Pancreas (tissue), 10 donors: ENCODE measurements around the gene PACS2. TPM values are rescaled to one million over a fixed set of nuclear protein-coding genes. Genes with fewer than 3 reads are reported as not detected.
A peak's percentile ranks its signal among the peaks of the same experiment; 100 is the strongest.

Source experiments
- ATAC-seq, 4 donors: fragments of 200-7000 bp; cut with Tn5 transposase; one replicate each; pipeline versions ENCODE4 v1.8.0 to v1.9.1; 2020; ENCODE audit warnings: mild to moderate bottlenecking in 4 of 4, moderate library complexity in 4 of 4
- DNase-seq, 6 donors: peaks; one replicate each; pipeline ENCODE4 v3.0.0-alpha.2; 2020
- FAIRE-seq: peaks from 2 replicates; lab custom pipeline; 2012; peaks lifted over from hg19 to GRCh38; lab: Jason Lieb, UNC
- H3K27ac ChIP-seq, 4 donors: fragments of 200-600 bp; sonication (generic); 1 replicate in 3 of 4; 2 replicates in 1 of 4; pipeline versions ENCODE4 v1.5.0 to v1.8.0; 2020
- H3K27me3 ChIP-seq, 4 donors: fragments of 200-600 bp; one replicate each; pipeline ENCODE4 v1.8.0; 2021
- H3K36me3 ChIP-seq, 3 donors: fragments of 200-600 bp; sonication (generic) in 1 of 3; one replicate each; pipeline versions ENCODE4 v1.5.0 to v1.8.0; 2020 to 2021
- H3K4me1 ChIP-seq, 3 donors: fragments of 200-600 bp; one replicate each; pipeline ENCODE4 v1.8.0; 2021
- H3K4me3 ChIP-seq, 4 donors: fragments of 200-600 bp; sonication (generic) in 2 of 4; one replicate each; pipeline versions ENCODE4 v1.5.0 to v1.8.0; 2020 to 2021
- H3K9me3 ChIP-seq, 4 donors: fragments of 200-600 bp; one replicate each; pipeline ENCODE4 v1.8.0; 2021
- CTCF ChIP-seq, 4 donors: fragments of 200-600 bp; sonication (generic) in 3 of 4; IDR thresholded peaks; one replicate each; pipeline versions ENCODE4 v1.5.0 to v1.8.0; 2021; ENCODE audit warnings: antibody characterized with exemption in 4 of 4
- WGBS, 2 donors: extraction: QIAGEN DNeasy Blood & Tissue Kit; methylation state at CpG; one replicate each; pipeline ENCODE4 v1.1.7; 2013; 5-methylcytosine and 5-hydroxymethylcytosine counted together
- intact Hi-C, 3 donors: fragments of 100-400 bp; cut with DNase I; formaldehyde crosslinking; loops; one replicate each; pipeline versions ENCODE4 v1.11.1 to v1.14.2; 2022
- polyA plus RNA-seq, 2 donors: library from polyadenylated mRNA; stranded (reverse); fragments of 200-250 nt; gene quantifications; one replicate each; pipeline ENCODE4 v1.2.3, GENCODE V29; 2013
- total RNA-seq, 6 donors: library from RNA; stranded (reverse); fragmentation: NEBNext Ultra II Directional in 4 of 6; extraction: Animal tissue kit (Norgen Biotek cat#: 25700) in 4 of 6; gene quantifications; one replicate each; pipeline versions ENCODE4 v1.2.1 to v1.2.4, GENCODE V29; 2021 to 2023
- donor health status: healthy with polysubstance abuse.
- donor health status: DM: no; HTN: no; CAD: no; lungs with moderate emphysema.
- donor health status: DM: no; HTN: no; CAD: no.
- donor health status: control.
- donor health status: control.
- donor health status: Bipolar disorder and iron deficiency.
- donor health status: DM: yes; HTN: yes; CAD: no.
- donor health status: DM: no; HTN: no; CAD: no.
- donor health status: DM: no; HTN: no; CAD: no.
- donor health status: DM: yes; HTN: yes; CAD: no.

PACS2 gene
- total and polyA plus RNA-seq, 8 donors, result 36.9 to 128 (median 49.3) TPM

DNA sequence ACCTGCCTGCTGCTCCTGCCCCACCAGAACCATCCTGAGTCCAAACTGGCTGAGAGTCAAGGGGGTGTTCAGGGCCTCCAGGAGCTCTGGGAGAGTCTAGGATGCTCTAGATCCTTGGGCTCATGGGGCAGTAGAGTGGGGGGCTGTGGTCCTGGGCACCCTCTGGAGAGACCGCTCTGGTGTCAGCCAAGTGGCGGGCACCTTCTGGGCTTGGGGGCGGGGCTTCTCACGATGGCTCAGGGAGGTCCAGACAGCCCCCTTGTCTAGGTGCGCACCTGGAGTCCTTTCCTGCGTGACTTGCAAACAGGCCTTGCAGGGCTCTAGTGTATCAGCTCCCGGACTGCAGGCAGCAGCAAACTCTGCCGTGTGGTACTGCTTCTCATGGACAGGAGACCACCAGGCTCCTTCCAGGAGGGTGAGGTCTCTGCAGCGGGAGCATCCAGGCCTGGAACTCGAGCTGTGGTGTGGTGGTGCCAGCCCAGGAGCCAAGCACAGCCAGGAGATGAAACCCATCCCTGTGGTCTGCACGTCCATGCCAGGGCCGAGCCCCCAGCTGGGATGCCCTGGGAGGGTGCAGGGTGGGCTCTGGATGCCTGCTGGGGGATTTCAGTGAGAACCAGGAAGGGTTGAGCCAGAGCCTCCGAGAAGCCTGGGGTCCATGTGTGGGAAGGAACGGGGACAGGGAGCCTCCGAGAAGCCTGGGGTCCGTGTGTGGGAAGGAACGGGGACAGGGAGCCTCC lies 15.0 kb downstream of the PACS2 start:
- FAIRE-seq (no peak), DNase-seq (peak in 1 of 6 donors; percentile 9), ATAC-seq (no peak)
- WGBS, 2 donors, result 88 to 90% methylated on average over 17 of the region's 17 CpGs
- Histone ChIP-seq H3K4me1 (peaks cover 0 to 12% (median 0%) of the 10 kb centered on the region in 3 donors), H3K27ac (no peak overlapping the region), H3K9me3 (no peaks in the 10 kb centered on the region), H3K36me3 (no peaks in the 10 kb centered on the region), H3K27me3 (no peaks in the 10 kb centered on the region), H3K4me3 (no peak overlapping the region)
- TF ChIP-seq CTCF (IDR thresholded peaks at IDR 0.05), result no peak
- intact Hi-C loops, result no loop called here

DNA sequence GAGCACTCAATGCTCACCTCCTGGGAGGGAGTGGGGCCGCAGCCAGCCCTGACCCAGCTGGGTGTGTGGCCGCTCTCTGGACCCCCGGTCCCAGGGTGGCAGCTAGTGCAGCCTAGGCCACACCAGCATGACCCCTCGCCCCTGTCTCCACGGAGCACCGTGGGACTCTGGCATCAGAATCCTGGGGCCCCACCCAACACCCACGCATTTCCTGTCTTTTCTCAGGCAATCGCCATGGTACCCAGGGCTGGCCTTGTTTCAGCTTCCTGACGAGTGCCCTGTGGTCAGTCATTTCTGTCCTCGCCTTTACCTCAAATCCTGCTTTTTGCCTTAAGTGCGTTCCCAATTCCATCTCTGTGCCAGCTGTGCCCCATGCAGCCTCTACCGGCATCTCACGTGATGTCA lies 15.9 kb downstream of the PACS2 start:
- no peaks in the 10 kb centered on the region for H3K9me3 ChIP-seq
- DNase-seq, result peak in 1 of 6 donors; percentile 11
- no peak for FAIRE-seq
- no peaks in the 10 kb centered on the region for H3K36me3 ChIP-seq
- no peak for ATAC-seq
- WGBS, 2 donors, result 76 to 77% methylated on average over 12 to 13 of the region's 13 CpGs
- intact Hi-C loops, result no loop called here
- no peak for TF ChIP-seq CTCF (IDR thresholded peaks at IDR 0.05)
- H3K27me3 ChIP-seq, result no peaks in the 10 kb centered on the region
- H3K4me3 ChIP-seq, result no peak overlapping the region
- H3K4me1 ChIP-seq, result peaks cover 0 to 12% (median 0%) of the 10 kb centered on the region in 3 donors
- no peak overlapping the region for H3K27ac ChIP-seq

GRCh38 chr14:105331575-105332349 lies 17.2 kb downstream of the PACS2 start:
- no peak for FAIRE-seq
- Histone ChIP-seq H3K27ac (no peak overlapping the region), H3K9me3 (no peaks in the 10 kb centered on the region), H3K36me3 (no peaks in the 10 kb centered on the region), H3K4me1 (peaks cover 3 to 17% (median 3%) of the 10 kb centered on the region in 3 donors), H3K4me3 (no peak overlapping the region), H3K27me3 (no peaks in the 10 kb centered on the region)
- no peak for DNase-seq
- no peak for ATAC-seq
- 84 to 89% methylated on average over 8 of the region's 8 CpGs for WGBS, 2 donors
- intact Hi-C loops, result no loop called here
- TF ChIP-seq CTCF (IDR thresholded peaks at IDR 0.05), result no peak

GRCh38 chr14:105332350-105332874 lies 17.9 kb downstream of the PACS2 start:
- FAIRE-seq (no peak), DNase-seq (no peak), ATAC-seq (no peak)
- intact Hi-C loops, result no loop called here
- H3K9me3 ChIP-seq, result no peaks in the 10 kb centered on the region
- TF ChIP-seq CTCF (IDR thresholded peaks at IDR 0.05), result no peak
- no peak overlapping the region for H3K4me3 ChIP-seq
- WGBS, 2 donors, result 85 to 86% methylated on average over 11 of the region's 11 CpGs
- no peaks in the 10 kb centered on the region for H3K36me3 ChIP-seq
- H3K27ac ChIP-seq, result no peak overlapping the region
- no peaks in the 10 kb centered on the region for H3K27me3 ChIP-seq
- peaks cover 3 to 17% (median 3%) of the 10 kb centered on the region in 3 donors for H3K4me1 ChIP-seq
